Heart right ventricle (tissue), 16 donors: ENCODE data around the gene SOX18. TPM values are rescaled to one million over a fixed set of nuclear protein-coding genes. Genes with fewer than 3 reads are reported as not detected.

Experiments used
- ATAC-seq, 8 donors: fragments of 200-7000 bp; cut with Tn5 transposase; one replicate each; pipeline ENCODE4 v1.9.1; 2020; ENCODE audit warnings: mild to moderate bottlenecking in 8 of 8, moderate library complexity in 8 of 8, moderate number of reproducible peaks in 1 of 8
- DNase-seq, 2 donors: peaks; one replicate each; pipeline ENCODE4 v3.0.0-alpha.2; 2020
- H3K27ac ChIP-seq, 10 donors: fragments of 200-600 bp; sonication (generic) in 2 of 10; one replicate each; pipeline versions ENCODE4 v1.5.0 to v1.8.0; 2020 to 2022; ENCODE audit warnings: mild to moderate bottlenecking in 3 of 10
- H3K27me3 ChIP-seq, 7 donors: fragments of 200-600 bp; one replicate each; pipeline ENCODE4 v1.8.0; 2021 to 2022; ENCODE audit warnings: mild to moderate bottlenecking in 2 of 7
- H3K36me3 ChIP-seq, 9 donors: fragments of 200-600 bp; sonication (generic) in 1 of 9; one replicate each; pipeline versions ENCODE4 v1.5.0 to v1.8.0; 2020 to 2022; ENCODE audit warnings: mild to moderate bottlenecking in 2 of 9
- H3K4me1 ChIP-seq, 9 donors: fragments of 200-600 bp; sonication (generic) in 1 of 9; one replicate each; pipeline versions ENCODE4 v1.5.0 to v1.8.0; 2020 to 2022; ENCODE audit warnings: mild to moderate bottlenecking in 4 of 9
- H3K4me3 ChIP-seq, 10 donors: fragments of 200-600 bp; sonication (generic) in 2 of 10; one replicate each; pipeline versions ENCODE4 v1.5.0 to v1.8.0; 2020 to 2022; ENCODE audit warnings: mild to moderate bottlenecking in 7 of 10, moderate library complexity in 2 of 10
- H3K9me3 ChIP-seq, 11 donors: fragments of 200-600 bp in 10 of 11; sonication (generic) in 2 of 11; one replicate each; pipeline versions ENCODE4 v1.5.0 to v1.8.0; 2013 to 2022; ENCODE audit warnings: mild to moderate bottlenecking in 2 of 11, control low read depth in 1 of 11, moderate library complexity in 1 of 11
- CTCF ChIP-seq, 9 donors: fragments of 200-600 bp; sonication (generic) in 2 of 9; IDR thresholded peaks; one replicate each; pipeline versions ENCODE4 v1.5.0 to v1.8.0; 2021 to 2022; ENCODE audit warnings: antibody characterized with exemption in 9 of 9, mild to moderate bottlenecking in 5 of 9, moderate library complexity in 1 of 9
- WGBS, 2 donors: extraction: QIAGEN DNeasy Blood & Tissue Kit; methylation state at CpG; one replicate each; pipeline ENCODE4 v1.1.7; 2013; ENCODE audit warnings: inconsistent platforms in 1 of 2; 5-methylcytosine and 5-hydroxymethylcytosine counted together
- intact Hi-C, 10 donors: fragments of 100-400 bp; cut with DNase I; formaldehyde crosslinking; loops; one replicate each; pipeline versions ENCODE4 v1.11.1 to v1.14.2; 2022
- polyA plus RNA-seq, 2 donors: library from polyadenylated mRNA; stranded (reverse); fragments of 200-250 nt; gene quantifications; one replicate each; pipeline ENCODE4 v1.2.3, GENCODE V29; 2013
- total RNA-seq, 10 donors: library from RNA; stranded (reverse); fragmentation: NEBNext Ultra II Directional in 3 of 10; extraction: Animal tissue kit (Norgen Biotek cat#: 25700) in 3 of 10; gene quantifications; one replicate each; pipeline versions ENCODE4 v1.2.1 to v1.2.4, GENCODE V29; 2021 to 2023
- donor health status: Arrhythmogenic right ventricular cardiomyopathy.
- donor health status: ischemic (EF 13 %, LVEDD 7.1; RV severe dilation, severe dysfunction).
- donor health status: healthy with polysubstance abuse.
- donor health status: DM: no; HTN: yes; CAD: no.
- donor health status: DM: no; HTN: no; CAD: no.
- donor health status: ischemic (EF 25% LVEDD 6.9; RV normal size, moderate dysfunction).
- donor health status: ischemic (EF 25% LVEDD 5.7; RV mildly dilated, moderate dysfunction).
- donor health status: healthy.
- donor health status: DM: yes; HTN: yes; CAD: no.
- donor health status: Ischemic cardiomyopathy.
- donor health status: ischemic (EF 35%, LVEDD 5.7; RV mildly dilated, moderate dysfunction).
- donor health status: nonischemic (EF 11% LVEDD 7.7; RV severe dilation, severe dysfunction).
- donor health status: DM: yes; HTN: yes; CAD: no.
- donor health status: PGD.
- donor health status: ischemic (EF 29% LVEDD 5.4; RV normal size, mild dysfunction).
- donor health status: nonischemic (EF 23%, LVEDD 6.1; RV moderate dilation, normal function).

SOX18 gene
- total and polyA plus RNA-seq, 12 donors: 23.5 to 129 (median 51.9) TPM

DNA sequence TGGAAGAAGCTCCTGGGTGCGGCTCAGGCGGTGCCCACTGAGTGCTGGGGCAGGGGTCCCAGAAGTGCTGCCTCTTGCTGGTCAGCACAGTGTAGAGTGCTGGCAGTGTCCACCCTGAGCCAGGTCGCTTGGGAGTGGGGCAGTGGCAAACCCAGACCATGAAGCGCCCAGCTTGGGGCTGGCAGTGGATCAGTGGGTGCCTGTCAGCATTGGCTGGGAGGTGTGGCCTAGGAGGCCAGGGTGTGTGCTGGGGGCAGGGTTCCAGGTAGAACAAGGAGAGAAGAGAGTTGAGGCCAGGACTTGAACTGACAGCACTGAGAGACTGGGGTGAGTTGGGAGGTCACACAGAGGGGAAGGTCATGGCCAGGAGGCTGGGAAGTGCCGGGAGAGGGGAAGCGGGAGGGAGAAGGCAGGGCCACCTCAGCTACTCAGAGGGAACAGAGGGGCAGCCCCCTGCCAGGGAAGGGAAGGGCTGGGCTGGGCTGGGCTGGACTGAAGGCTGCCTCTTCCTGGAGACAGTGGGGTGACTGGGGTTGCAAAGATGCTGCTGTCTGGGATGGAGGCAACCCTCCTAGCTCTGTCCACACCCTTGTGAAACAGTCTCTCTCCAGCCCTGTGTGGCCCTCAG lies 17.7 kb upstream of the SOX18 start:
- Histone ChIP-seq H3K4me1 (peaks cover 5 to 45% (median 24%) of the 10 kb centered on the region in 9 donors), H3K27me3 (no peaks in the 10 kb centered on the region), H3K36me3 (peaks cover 0 to 22% (median 0%) of the 10 kb centered on the region in 9 donors), H3K9me3 (no peaks in the 10 kb centered on the region), H3K4me3 (no peak overlapping the region), H3K27ac (no peak overlapping the region)
- intact Hi-C loops: loop anchor here in 1 of 10 donors (5.0 kb wide), 1 partner anchor 85 kb away; the partner anchor contains the start of gene PRPF6
- no peak for TF ChIP-seq CTCF (IDR thresholded peaks at IDR 0.05)
- DNase-seq (no peak), ATAC-seq (no peak)
- 71 to 77% methylated on average over 6 of the region's 6 CpGs for WGBS, 2 donors

DNA sequence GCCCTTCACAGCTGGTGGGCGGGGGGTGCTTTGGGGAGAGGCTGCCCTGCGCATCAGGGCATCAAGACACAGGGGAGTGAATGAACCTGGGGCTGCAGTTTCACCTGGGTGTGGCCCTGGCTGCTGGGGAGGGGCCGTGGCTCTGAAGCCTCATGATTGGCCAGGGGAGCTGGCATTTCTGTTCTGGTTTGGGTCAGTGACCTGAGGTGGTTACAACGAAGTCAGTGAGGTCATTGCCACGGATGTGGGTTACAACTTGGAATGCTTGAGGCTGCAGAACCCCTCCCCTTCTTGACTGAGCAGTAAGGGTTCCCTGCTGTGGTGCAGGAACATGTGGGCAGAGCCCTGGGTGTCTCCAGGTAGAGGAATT lies 16.5 kb upstream of the SOX18 start:
- 54 to 57% methylated on average over 5 of the region's 5 CpGs for WGBS, 2 donors
- ATAC-seq (no peak), DNase-seq (no peak)
- Histone ChIP-seq H3K27ac (no peak overlapping the region), H3K4me1 (peaks cover 5 to 46% (median 25%) of the 10 kb centered on the region in 9 donors), H3K9me3 (no peaks in the 10 kb centered on the region), H3K4me3 (no peak overlapping the region), H3K36me3 (peaks cover 0 to 12% (median 0%) of the 10 kb centered on the region in 9 donors), H3K27me3 (no peaks in the 10 kb centered on the region)
- intact Hi-C loops: loop anchor here in 1 of 10 donors (5.0 kb wide), 1 partner anchor 84 kb away; the partner anchor contains the start of gene PRPF6
- TF ChIP-seq CTCF (IDR thresholded peaks at IDR 0.05): no peak

DNA sequence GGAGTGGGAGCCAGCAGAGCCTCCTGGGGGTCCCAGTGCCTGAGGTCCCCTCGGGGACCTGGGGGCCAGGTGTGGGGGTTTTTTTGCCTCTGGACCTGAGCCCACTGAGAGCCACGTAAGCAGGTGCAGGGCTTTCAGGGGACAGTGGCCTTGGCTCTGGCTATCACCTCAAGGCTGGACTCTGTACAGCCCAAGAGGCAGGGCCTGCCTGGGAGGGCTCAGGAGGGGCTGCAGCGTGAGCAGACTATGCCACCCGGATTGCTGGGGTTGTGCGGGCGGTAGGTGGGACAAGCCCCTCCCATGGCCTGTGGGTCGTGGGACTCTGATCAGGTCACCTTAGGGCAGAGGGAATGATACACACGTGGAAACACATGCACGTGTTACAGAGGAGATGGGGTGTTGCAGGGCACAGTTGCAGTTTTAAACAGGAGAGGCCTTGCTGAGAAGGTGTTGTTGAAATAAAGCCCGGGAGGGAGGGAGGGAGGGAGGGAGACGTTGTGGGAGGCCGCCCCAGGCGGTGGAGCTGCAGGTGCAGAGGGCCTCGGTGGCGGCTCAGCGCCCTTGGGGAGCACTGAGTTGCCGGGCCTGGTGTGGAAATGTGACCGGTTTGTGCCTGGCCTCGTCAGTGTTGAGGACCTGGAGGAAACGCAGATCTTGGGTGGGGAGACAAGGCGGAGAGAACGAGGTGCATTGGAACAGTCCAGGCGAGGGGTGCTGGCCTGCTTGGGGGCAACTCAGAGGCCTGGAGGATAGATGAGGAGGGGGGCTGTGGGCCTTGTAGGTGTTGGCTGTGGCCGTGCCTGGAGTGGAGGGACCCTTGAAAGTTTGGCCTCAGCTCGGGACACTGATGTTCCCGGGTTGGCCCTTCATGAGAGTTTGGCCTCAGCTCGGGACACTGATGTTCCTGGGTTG lies 15.9 kb upstream of the SOX18 start:
- Histone ChIP-seq H3K9me3 (no peaks in the 10 kb centered on the region), H3K27ac (no peak overlapping the region), H3K27me3 (no peaks in the 10 kb centered on the region), H3K36me3 (peaks cover 0 to 6% (median 0%) of the 10 kb centered on the region in 9 donors), H3K4me3 (no peak overlapping the region), H3K4me1 (peaks cover 5 to 46% (median 25%) of the 10 kb centered on the region in 9 donors)
- ATAC-seq (no peak), DNase-seq (no peak)
- 60% methylated on average over 27 of the region's 27 CpGs for WGBS, 2 donors
- intact Hi-C loops: loop anchor here in 1 of 10 donors (5.0 kb wide), 1 partner anchor 83 kb away; the partner anchor contains the start of gene PRPF6
- TF ChIP-seq CTCF (IDR thresholded peaks at IDR 0.05): no peak

- Histone ChIP-seq H3K27ac (peak overlapping the region in 8 of 10 donors; percentile 49 to 92 (median 89)), H3K4me3 (peak overlapping the region in 9 of 10 donors; percentile 77 to 100 (median 94)), H3K4me1 (peaks cover 5 to 46% (median 25%) of the 10 kb centered on the region in 9 donors), H3K36me3 (peaks cover 0 to 2% (median 0%) of the 10 kb centered on the region in 9 donors), H3K27me3 (no peaks in the 10 kb centered on the region), H3K9me3 (no peaks in the 10 kb centered on the region)
- intact Hi-C loops: no loop called here
- ATAC-seq: peak in 3 of 8 donors; percentile 8 to 20 (median 19)
- WGBS, 2 donors: 32 to 37% methylated on average over 12 of the region's 12 CpGs
- no peak for DNase-seq
- no peak for TF ChIP-seq CTCF (IDR thresholded peaks at IDR 0.05)
Observed at GRCh38 chr20:64064145-64064698, 14.8 kb upstream of the SOX18 start.
